Rectal smooth muscle tissue (tissue), 1 donor: ENCODE measurements around the gene MS4A4E.
"Not testable (repeated sequence)": the region's sequence is repeated elsewhere in the genome, so short reads cannot be mapped to it uniquely, and the experiment has no call there.

Source experiments
- H3K27ac ChIP-seq: one replicate; pipeline ENCODE4 v1.7.0; 2013; ENCODE audit warnings: low read depth, low read length, inconsistent platforms
- H3K27me3 ChIP-seq: one replicate; pipeline ENCODE4 v1.7.0; 2013; ENCODE audit warnings: low read length; ENCODE audit not compliant: control insufficient read depth, insufficient read depth
- H3K36me3 ChIP-seq: one replicate; pipeline ENCODE4 v1.7.0; 2013; ENCODE audit warnings: low read length; ENCODE audit not compliant: control insufficient read depth, insufficient read depth
- H3K4me1 ChIP-seq: one replicate; pipeline ENCODE4 v1.7.0; 2013; ENCODE audit warnings: low read length; ENCODE audit not compliant: control insufficient read depth, insufficient read depth
- H3K4me3 ChIP-seq: one replicate; pipeline ENCODE4 v1.7.0; 2013; ENCODE audit warnings: low read length
- H3K9ac ChIP-seq: one replicate; pipeline ENCODE4 v1.7.0; 2013; ENCODE audit warnings: low read length

The MS4A4E gene

DNA sequence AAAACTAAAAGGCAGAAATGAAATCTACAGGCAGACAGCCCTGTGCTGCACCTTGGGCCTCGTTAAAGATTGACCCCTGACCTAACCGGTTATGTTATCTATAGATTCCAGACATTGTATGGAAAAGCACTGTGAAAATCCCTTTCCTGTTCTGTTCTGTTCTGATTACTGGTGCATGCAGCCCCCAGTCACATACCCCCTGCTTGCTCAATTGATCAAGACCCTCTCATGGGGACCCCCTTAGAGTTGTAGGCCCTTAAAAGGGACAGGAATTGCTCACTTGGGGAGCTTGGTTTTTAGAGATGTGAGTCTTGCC lies 57.5 kb downstream of the MS4A4E start:
- H3K27me3 ChIP-seq, H3K27ac ChIP-seq, H3K4me1 ChIP-seq, H3K9ac ChIP-seq, H3K36me3 ChIP-seq, H3K4me3 ChIP-seq: not testable (repeated sequence)

DNA sequence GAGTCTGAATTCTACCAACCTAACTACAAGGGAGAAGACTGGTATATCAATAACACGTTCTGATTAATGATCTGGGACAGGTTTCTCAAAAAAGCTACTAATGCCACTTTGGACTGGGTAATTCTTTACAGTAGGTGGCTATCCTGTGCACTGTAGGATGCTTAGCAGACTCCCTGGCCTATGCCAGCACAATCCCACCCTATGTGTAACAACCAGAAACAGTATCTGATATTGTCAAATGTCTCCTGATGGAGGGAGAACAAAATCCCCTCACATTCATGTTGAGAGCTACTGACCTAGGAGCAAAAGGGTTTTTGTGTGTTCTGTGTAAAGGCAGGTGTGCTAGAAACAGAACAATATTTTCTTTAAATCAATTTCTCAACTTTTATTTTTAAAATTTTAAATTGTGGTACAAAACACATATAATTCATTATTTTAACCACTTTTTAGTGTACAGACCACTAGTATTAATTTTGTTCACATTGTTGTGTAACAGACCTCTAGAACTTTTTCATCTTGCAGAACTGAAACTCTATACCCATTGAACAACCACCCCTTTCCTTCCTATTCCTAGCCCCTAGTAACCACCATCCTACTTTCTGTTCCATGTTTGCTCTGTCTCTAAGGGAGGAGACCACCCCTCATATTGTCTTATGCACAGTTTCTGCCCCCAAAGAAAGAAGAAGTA lies 58.0 kb downstream of the MS4A4E start:
- Histone ChIP-seq H3K36me3 (no peaks in the 10 kb centered on the region), H3K4me1 (no peaks in the 10 kb centered on the region), H3K4me3 (no peak overlapping the region), H3K9ac (no peak overlapping the region), H3K27ac (no peak overlapping the region), H3K27me3 (no peaks in the 10 kb centered on the region)

DNA sequence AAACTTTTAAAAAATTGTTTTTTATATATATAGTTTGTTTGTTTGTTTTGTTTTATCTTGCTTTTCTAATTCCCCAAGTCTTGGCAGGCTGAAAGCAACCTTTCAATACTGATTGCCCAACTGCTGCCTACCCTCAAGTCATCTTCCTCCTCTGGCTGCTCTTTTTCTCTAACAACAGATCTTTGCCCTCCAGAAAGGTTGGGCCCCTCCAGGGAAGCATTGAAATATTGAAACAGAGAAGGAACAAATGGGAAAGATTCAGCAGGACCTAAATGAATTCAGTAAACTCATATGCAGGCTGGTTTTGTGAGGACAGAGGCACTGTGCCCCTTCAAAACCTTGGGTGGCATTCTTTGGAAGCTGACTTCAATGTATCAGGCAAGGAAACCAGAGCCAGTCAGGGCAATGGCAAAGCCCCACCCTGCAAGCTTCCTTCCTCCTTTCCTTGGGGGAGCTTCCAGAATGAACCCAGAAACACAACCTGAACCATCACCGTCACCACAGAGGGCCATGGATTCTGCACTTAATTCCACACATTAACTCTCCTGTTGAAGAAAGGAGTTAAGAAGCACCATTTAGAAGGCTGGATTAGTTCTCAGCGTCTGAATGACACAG lies 59.2 kb downstream of the MS4A4E start:
- no peaks in the 10 kb centered on the region for H3K36me3 ChIP-seq
- no peaks in the 10 kb centered on the region for H3K4me1 ChIP-seq
- H3K27me3 ChIP-seq, result no peaks in the 10 kb centered on the region
- H3K9ac ChIP-seq, result no peak overlapping the region
- no peak overlapping the region for H3K4me3 ChIP-seq
- no peak overlapping the region for H3K27ac ChIP-seq

DNA sequence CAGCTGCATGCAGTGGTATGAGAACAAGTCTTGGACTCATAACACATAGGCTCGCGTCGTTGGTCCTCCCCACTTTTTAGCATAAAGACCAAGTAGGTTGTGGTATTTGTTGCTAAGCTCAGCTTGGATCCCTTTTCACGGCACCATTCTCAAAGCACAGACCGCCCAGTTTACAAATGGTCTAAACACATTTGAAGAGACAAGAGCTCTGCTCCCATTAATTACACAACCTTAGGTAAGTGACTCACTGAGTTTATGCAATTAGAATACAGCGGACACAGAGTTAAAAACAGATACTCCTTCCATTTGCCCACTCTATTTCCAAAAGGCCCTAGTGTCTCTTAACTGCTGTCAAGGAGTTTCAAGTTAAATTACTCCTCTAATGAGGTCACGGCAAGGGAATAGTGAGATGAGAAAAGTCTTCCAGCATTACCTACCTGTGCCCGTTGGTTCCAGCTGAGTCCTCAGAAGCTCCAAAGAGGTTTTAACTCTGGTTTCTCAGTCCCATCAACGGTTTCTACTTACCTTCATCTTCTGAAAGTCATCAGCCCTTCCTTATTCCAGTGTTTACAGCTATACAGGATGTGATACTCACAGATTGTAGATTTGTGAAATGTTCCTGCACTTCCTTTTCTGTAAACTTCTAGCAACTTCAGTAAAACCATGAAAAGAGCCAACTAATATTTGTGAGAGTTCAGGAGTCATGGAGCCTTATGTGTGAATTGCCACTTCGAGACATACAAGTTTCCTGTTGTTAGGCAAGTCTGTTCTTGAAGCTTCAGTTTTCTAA lies 60.2 kb downstream of the MS4A4E start, which contains the start of gene MS4A6A:
TSS of gene MS4A6A (minus strand) at position 543 of the 790 bp plus-strand sequence. CDS start 1,356 bp downstream, outside the sequence.
- Histone ChIP-seq H3K27me3 (no peaks in the 10 kb centered on the region), H3K4me3 (no peak within 1 kb of the TSS), H3K27ac (peak within 1 kb of the TSS; percentile 17), H3K4me1 (no peaks in the 10 kb centered on the region), H3K9ac (no peak within 1 kb of the TSS), H3K36me3 (no peaks in the 10 kb centered on the region)

DNA sequence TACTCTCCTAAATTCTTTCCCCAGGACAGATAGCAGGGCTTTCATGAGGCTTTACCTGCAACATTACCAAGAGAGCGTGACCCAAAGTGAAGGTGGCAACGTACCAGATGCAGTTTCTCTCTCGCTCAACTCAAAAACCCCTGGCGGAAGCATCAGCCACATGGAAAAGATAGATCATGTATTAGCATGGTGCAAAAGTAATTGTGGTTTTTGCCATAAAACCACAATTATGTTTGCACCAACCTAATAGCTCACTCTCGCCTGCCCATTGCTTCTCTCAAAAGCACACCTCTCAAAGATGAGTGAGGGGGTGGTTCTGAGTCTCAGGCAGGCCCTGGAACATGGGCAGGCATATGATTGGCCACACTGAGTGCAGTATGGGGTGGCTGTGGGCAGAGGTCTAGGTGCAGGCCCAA lies 67.1 kb downstream of the MS4A4E start:
- no peaks in the 10 kb centered on the region for H3K36me3 ChIP-seq
- no peaks in the 10 kb centered on the region for H3K27me3 ChIP-seq
- H3K4me1 ChIP-seq, result no peaks in the 10 kb centered on the region
- no peak overlapping the region for H3K27ac ChIP-seq
- no peak overlapping the region for H3K9ac ChIP-seq
- no peak overlapping the region for H3K4me3 ChIP-seq

DNA sequence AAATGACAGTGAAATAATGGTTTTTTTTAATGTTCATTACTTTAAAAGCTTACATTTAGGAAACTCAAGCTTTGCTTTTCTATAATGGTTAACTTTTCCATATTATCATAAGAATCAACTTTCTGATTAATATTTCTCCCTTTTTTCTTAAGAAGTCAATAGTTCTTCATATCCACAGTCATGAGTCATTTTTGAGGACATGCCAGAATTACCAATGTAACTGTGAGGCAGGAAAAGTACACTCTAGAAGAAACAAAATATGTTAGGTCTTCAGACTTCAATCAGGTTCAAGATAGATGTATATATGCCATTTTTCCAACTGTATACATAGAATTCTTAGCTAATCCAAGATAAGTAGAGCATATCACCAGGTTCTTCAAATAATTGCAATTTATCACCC lies 70.9 kb downstream of the MS4A4E start:
- H3K9ac ChIP-seq, result no peak overlapping the region
- H3K4me1 ChIP-seq, result no peaks in the 10 kb centered on the region
- H3K27me3 ChIP-seq, result no peaks in the 10 kb centered on the region
- no peaks in the 10 kb centered on the region for H3K36me3 ChIP-seq
- H3K27ac ChIP-seq, result no peak overlapping the region
- H3K4me3 ChIP-seq, result no peak overlapping the region

DNA sequence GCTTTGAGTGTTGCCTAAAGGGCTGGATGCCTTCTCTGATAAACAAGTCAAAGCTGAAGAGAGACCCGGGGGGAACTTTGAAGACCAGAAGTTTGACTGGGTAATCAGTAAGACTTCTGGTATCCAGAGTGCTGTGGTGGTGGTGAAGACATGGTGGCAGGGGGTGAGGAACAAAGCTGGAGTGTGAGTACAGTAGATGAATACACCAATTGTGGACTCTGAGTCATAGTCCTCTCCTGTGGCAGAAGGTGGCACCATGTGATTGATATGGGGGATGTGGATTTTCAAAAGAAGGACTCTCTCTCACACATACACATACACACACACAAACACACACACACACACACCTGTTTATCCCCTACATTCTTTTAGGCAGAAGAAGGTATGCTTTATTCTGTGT lies 72.4 kb downstream of the MS4A4E start:
- Histone ChIP-seq H3K36me3 (no peaks in the 10 kb centered on the region), H3K9ac (no peak overlapping the region), H3K4me1 (no peaks in the 10 kb centered on the region), H3K27ac (no peak overlapping the region), H3K4me3 (no peak overlapping the region), H3K27me3 (no peaks in the 10 kb centered on the region)

DNA sequence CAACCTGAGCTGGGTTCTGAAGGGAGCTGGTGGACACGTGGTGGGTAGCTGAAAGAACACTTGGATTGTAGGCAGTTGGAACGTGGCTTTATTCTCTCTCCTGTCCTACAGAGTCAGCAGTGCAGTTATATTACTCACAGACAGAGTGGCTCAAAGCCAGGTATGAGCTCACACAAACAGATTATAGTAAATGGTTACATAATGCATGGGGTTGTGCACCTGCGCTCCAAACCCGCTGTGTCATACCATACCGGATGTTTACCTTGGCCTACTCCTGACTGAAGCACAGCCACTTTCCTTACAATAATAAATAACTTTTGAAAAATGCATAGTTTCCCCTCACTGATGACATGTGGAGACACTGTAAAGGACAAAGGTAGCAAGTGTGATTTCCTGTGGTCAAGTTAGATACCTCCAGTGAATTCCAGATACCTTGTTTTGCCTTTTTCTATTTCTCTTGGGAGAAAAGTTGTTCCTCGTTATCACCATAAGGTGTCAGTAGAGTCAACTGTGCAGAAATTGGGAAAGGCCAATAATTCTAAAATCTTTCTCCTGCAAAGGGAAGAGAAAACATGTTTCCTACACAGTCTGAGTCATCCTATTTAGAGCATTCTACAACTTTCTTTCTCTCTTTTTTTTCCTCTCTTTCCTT lies 73.5 kb downstream of the MS4A4E start:
- Histone ChIP-seq H3K27ac (no peak overlapping the region), H3K4me3 (no peak overlapping the region)

DNA sequence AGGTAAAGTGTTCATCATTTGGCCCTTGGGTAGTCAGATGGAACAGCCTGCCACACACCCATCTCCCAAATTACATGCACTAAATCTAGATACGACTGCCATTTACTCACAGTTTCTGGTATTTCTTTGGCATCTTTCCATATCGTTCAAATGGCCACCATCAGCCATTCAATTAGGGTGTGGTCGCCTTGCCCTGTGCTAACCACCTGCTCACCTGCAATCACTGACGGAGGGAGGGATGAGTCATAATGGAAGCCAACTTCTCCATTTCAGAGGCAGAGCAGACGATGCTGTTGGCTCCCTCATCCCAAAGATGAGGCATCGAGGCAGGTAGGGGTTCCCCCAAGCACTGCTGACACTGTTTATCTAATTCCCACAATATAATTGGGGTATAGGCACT lies 74.6 kb downstream of the MS4A4E start:
- Histone ChIP-seq H3K27me3 (no peaks in the 10 kb centered on the region), H3K36me3 (no peaks in the 10 kb centered on the region), H3K4me1 (no peaks in the 10 kb centered on the region), H3K9ac (no peak overlapping the region), H3K4me3 (no peak overlapping the region), H3K27ac (no peak overlapping the region)

More for the DNA sequence above, 73.5 kb downstream of the MS4A4E start:
- H3K4me1 ChIP-seq, result no peaks in the 10 kb centered on the region
- H3K36me3 ChIP-seq, result no peaks in the 10 kb centered on the region
- H3K9ac ChIP-seq, result no peak overlapping the region
- H3K27me3 ChIP-seq, result no peaks in the 10 kb centered on the region

DNA sequence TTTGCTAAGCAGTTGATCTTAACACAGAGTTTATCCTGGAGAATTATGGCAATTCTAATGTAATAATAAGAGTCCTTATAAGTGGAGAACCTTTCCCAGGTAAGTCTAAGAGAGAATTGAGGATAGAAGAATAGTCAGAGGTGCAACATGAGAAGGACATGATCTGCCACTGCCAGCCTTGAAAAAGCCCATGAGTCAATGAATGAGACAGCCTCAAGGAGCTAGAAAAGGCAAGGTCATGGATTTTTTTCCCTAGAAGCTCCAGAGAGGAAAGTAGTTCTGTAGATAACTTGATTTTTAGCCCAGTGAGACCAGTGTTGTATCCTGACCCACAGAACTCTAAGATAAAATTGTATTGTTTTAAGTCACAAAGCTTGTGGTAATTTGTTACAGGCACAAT lies 77.0 kb downstream of the MS4A4E start:
- Histone ChIP-seq H3K27ac (no peak overlapping the region), H3K4me3 (no peak overlapping the region), H3K4me1 (no peaks in the 10 kb centered on the region), H3K27me3 (no peaks in the 10 kb centered on the region), H3K36me3 (no peaks in the 10 kb centered on the region), H3K9ac (no peak overlapping the region)

DNA sequence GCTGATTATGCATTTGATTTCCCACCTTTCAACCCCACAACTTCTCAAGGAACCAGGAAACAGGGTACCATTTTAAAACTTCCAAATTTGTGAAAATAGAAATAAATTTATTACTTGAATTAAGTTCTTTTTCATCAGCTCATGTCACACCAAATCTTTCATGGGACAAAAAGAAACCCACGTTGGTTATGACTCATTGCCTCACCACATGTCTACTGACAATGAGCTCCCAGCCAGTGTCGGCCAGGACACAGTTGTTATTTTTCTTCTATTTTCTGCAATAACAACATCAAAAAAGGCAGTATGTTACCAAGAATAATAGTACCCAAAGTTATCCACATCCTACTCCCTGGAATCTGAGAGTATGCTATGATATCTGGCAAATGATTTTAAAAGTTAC lies 77.4 kb downstream of the MS4A4E start:
- Histone ChIP-seq H3K27ac (no peak overlapping the region), H3K4me3 (no peak overlapping the region), H3K27me3 (no peaks in the 10 kb centered on the region), H3K4me1 (no peaks in the 10 kb centered on the region), H3K9ac (no peak overlapping the region), H3K36me3 (no peaks in the 10 kb centered on the region)

DNA sequence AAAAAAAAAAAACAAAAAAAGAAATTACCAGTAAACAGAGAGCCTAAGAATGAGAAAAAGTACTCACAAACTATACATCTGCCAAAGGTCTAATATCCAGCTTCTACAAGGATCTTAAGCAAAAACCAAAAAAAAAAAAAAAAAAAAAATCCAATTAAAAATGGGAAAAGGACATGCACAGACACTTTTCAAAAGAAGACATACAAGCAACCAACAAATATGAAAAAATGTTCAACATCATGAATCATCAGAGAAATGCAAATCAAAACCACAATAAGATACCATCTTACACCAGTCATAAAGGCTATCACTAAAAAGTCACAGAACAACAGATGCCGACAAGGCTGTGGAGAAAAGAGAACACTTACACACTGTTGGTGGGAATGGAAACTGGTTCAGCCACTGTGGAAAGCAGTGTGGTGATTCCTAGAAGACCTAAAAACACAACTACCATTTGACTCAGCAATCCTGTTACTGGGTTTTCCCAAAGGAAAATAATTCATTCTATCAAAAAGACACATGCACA lies 78.3 kb downstream of the MS4A4E start:
- H3K4me1 ChIP-seq, result no peaks in the 10 kb centered on the region
- no peak overlapping the region for H3K4me3 ChIP-seq
- H3K27me3 ChIP-seq, result no peaks in the 10 kb centered on the region
- no peaks in the 10 kb centered on the region for H3K36me3 ChIP-seq
- H3K27ac ChIP-seq, result no peak overlapping the region
- no peak overlapping the region for H3K9ac ChIP-seq
